Skin epidermis (tissue), 12 donors: ENCODE measurements around the gene EVC2.
A peak's percentile ranks its signal among the peaks of the same experiment; 100 is the strongest.

ENCODE experiments used
- H3K27ac ChIP-seq, 21 experiments: fragments of 200-600 bp; sonication (generic) in 11 of 21; one replicate each; pipeline ENCODE4 v1.5.0; 2020; ENCODE audit warnings: mild to moderate bottlenecking in 3 of 21, inconsistent platforms in 2 of 21, moderate library complexity in 2 of 21
- H3K4me3 ChIP-seq, 7 experiments: fragments of 200-600 bp; sonication (generic) in 2 of 7; one replicate each; pipeline ENCODE4 v1.5.0; 2020; ENCODE audit warnings: inconsistent platforms in 2 of 7, mild to moderate bottlenecking in 2 of 7, moderate library complexity in 1 of 7

EVC2 gene, protein sequence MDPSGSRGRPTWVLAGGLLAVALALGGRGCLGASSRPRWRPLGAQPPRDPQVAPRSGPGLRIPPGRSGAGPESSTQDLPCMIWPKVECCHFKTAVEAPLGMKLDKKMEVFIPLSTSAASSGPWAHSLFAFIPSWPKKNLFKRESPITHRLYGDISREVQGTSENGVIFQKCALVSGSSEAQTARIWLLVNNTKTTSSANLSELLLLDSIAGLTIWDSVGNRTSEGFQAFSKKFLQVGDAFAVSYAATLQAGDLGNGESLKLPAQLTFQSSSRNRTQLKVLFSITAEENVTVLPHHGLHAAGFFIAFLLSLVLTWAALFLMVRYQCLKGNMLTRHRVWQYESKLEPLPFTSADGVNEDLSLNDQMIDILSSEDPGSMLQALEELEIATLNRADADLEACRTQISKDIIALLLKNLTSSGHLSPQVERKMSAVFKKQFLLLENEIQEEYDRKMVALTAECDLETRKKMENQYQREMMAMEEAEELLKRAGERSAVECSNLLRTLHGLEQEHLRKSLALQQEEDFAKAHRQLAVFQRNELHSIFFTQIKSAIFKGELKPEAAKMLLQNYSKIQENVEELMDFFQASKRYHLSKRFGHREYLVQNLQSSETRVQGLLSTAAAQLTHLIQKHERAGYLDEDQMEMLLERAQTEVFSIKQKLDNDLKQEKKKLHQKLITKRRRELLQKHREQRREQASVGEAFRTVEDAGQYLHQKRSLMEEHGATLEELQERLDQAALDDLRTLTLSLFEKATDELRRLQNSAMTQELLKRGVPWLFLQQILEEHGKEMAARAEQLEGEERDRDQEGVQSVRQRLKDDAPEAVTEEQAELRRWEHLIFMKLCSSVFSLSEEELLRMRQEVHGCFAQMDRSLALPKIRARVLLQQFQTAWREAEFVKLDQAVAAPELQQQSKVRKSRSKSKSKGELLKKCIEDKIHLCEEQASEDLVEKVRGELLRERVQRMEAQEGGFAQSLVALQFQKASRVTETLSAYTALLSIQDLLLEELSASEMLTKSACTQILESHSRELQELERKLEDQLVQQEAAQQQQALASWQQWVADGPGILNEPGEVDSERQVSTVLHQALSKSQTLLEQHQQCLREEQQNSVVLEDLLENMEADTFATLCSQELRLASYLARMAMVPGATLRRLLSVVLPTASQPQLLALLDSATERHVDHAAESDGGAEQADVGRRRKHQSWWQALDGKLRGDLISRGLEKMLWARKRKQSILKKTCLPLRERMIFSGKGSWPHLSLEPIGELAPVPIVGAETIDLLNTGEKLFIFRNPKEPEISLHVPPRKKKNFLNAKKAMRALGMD

DNA sequence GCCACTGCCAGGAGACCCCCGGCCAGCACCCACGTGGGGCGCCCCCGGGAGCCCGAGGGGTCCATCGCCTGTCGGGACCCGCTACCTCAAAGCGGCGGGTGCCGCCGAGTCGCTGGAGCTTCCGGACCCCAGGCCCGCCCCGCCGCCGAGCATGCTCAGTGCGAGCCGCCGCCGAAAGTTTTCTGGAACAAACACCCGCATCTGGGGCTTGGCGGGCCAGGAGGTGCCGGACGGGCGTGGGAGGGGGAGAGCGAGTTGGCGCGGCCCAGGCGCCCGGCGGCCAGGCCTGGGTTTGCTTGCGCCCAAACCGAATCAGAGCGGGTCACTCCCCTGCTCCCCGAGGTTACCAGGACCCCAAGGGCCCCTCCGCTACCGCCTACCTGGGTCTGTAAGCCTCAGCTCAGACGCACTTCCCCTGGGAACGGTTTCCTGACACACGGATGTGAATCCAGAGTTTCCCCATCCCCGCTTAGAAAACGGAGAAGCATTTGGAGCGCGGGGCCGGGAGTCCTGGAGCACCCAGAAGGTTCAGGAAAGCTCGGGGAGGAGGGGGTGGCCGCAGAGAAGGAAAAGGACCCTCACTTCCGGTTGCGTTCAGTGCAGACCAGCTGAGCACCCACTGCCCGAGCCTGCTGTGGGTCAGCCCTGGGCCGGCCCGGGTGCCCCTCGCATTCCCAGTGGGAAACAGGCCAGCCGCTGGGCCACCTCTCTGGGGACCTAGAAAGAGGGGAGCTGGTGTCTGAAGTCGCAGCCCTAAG, at the start of gene EVC2:
EVC2 (minus strand) TSS at position 111 of the 758 bp plus-strand sequence; CDS start at position 65, 46 bp downstream.
- peak within 1 kb of the TSS in 19 of 21 experiments; percentile 39 to 93 (median 79) for H3K27ac ChIP-seq

DNA sequence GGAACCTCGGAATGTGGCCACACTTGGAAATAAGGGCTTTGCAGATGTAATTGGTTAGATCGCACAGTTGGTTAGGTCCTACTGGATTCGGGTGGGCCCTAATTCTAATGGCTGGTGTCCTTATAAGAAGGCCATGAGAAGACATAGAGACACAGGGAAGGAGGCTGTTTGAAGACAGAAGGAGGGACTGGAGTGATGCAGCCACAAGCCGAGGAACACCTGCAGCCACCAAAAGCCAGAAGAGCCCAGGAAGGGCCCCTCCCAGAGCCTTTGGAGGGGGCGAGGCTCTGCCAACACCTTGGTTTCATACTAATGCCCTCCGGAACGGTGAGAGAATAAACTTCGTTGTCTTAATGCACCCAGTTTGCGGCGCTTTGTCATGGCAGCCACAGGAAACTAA, 49.6 kb upstream of the EVC2 start:
- Histone ChIP-seq H3K27ac (peak overlapping the region in 13 of 21 experiments; percentile 6 to 80 (median 66)), H3K4me3 (no peak overlapping the region)

More for the DNA sequence above, at the start of gene EVC2:
- peak within 1 kb of the TSS; percentile 46 to 69 (median 55) for H3K4me3 ChIP-seq

DNA sequence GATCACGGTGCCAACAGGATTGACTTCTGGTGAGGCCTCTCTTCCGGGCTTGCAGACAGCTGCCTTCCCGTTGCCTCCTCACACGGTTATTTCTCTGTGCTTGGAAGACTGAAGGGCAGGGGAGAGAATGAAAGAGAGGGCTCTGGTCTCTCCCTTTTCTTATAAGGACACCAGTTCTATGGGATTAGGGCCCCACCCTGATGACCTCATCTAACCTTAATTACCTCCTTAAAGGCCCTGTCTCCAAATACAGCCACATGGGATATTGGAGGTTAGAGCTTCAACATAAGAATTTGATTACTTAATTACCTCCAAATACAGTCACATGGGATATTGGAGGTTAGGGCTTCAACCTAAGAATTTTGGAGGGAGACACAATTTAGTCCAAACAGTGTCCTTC, 49.2 kb upstream of the EVC2 start:
- Histone ChIP-seq H3K4me3 (no peak overlapping the region), H3K27ac (peak overlapping the region in 9 of 21 experiments; percentile 64 to 80 (median 71))

DNA sequence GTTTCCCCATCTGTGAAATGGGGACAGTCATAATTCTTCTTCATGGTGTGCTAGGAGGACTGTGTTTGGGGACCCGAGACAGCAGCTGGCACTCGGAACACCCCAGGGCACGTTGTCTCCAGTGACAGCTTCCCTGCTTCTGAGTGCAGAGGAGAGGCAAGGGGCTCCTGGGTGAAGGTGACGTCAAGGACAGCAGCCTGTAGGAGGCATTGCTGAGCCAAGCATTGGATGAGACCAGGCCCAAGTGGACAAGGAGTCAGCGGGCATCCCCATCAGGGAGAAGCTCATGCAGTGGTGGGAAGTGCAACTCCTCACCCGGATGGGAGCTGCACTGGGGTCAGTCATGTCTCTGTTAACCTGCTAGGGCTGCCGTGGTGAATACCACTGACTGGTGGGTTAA, 48.7 kb upstream of the EVC2 start:
- Histone ChIP-seq H3K4me3 (no peak overlapping the region), H3K27ac (peak overlapping the region in 2 of 21 experiments; percentile 66 to 80)

DNA sequence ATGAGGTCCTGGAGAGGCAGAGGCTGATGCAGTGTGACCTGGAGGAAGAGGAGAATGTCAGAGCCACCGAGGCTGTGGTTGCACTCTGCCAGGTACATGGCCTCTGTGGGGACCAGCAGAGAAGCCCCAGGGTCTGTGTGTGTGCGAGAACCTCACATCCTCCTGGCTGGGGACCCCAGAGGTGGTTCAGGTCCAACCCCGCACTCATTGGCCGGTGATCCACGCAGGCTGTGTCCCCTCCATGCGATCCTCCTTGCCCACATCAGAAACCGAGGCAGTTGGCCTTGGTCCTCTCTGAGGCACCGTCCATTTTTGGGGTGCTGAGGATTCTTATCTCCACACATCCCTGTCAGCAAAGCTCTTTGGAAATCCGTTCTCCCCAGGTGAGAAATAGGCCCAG, 47.9 kb upstream of the EVC2 start:
- no peak overlapping the region for H3K4me3 ChIP-seq
- no peak overlapping the region for H3K27ac ChIP-seq

DNA sequence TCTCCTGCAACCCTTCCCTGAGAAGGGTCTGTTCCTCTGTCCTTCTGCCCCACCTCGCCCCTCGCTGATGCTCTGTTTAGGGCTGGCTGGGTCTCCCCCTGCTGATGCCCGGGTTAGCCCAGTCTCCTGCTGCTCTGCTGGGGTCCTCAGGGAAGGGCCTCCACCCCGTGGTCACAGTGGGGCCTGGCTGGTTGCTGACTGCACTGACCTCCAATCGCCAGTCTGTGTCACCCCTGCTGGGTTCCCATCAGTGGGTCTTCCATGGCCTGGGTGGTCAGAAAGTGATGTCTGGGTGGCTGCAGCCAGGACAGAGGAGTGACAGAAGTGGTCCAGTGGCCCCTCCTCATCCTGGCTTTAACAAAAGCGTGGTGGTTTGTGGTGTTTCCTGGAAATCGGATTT, 47.3 kb upstream of the EVC2 start:
- no peak overlapping the region for H3K4me3 ChIP-seq
- peak overlapping the region in 1 of 21 experiments; percentile 31 for H3K27ac ChIP-seq

DNA sequence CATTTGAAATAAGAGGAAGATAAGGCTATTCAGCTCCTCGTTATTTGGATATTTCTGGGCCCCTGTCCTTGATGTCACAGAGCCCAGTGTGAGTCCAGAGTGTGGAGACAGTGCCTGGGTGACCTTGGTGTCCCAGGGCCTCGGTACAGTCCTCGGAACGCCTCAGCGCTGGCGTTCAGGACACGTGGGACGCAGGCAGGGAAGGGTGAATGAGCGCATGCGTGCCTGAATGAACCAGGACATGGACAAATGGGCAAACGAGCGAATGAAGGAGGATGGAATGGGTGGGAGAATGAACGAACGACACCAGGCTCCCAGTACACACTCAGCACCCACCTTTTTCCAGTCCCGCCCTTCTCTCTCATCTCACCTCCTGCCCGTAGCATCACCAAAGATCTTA, 46.8 kb upstream of the EVC2 start:
- H3K4me3 ChIP-seq: no peak overlapping the region

DNA sequence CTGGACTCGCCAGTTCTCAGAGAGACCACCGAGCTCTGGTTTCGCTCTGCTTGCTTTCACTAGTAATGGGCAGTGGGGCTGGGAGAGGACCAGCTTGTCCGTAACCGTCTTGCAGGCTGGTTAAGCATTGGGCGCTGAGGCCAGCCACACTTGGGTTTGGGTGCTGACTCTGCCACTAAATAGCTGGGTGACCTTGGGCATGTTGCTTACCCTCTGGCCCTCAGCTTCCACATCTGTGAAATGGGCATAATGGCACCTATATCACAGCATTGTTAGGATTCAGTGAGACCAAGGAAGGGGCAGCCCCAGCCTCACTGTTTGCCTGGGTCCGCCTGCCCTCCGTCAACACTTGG, 46.1 kb upstream of the EVC2 start:
- Histone ChIP-seq H3K27ac (peak overlapping the region in 7 of 21 experiments; percentile 19 to 61 (median 33)), H3K4me3 (no peak overlapping the region)

More for the DNA sequence above, 46.8 kb upstream of the EVC2 start:
- peak overlapping the region in 1 of 21 experiments; percentile 31 for H3K27ac ChIP-seq

DNA sequence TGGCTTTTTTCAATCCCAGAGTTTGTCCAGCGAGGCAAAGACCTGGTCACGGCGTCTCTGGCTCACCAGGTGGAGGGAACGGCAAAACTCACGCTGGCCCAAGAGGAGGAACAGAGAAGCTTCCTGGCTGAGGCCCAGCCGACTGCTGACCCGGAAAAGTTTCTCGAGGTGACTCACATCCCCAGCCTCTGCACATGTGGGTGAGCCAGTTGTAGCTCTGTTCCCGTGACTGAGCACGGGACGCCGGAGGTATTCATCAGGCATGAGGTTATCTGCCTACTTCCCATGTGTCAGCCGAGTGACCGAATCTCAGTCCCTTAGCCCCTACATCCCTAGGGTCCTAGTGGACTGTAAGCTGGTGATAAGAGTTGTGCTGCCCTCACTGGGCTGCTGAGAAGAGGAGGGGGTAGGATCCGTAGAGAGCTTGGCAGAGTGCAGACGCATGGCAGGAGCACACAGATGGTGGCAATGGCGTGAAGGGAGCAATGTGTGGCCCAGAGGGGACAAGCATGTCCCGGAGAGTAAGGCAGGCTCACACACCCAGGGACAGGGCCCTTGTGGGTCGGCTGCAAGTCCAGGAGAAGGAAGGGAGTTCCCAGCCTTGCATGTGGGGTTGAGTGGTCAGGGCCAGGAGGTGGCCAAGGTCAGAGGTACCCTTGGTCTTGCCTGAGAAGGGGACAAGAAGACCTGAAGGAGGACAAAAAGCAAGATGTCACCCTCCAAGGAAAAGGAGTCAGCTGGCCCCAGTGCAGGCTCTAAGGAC, 45.6 kb upstream of the EVC2 start:
- H3K4me3 ChIP-seq: no peak overlapping the region

DNA sequence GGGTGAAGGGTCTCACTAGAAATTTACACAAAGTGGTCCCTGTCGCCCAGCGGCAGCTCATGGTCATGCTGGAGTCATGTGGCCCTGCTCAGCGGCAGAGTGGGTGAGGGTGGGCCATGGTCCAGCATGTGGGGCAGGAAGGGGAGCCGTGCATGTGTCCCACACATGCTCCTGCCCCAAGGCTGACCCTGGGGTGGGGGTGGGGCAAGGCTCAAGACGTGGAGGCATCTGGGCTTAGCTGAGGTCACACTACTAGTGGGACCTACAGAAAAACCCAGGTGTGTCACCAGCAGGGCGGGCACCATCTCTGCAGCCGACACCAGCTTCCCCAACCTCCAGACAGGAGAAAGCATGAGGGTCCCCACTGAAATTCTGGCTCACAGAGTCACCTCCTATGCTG, 45.0 kb upstream of the EVC2 start:
- Histone ChIP-seq H3K4me3 (no peak overlapping the region), H3K27ac (peak overlapping the region in 6 of 21 experiments; percentile 16 to 61 (median 36))

More for the DNA sequence above, 45.6 kb upstream of the EVC2 start:
- peak overlapping the region in 8 of 21 experiments; percentile 19 to 61 (median 38) for H3K27ac ChIP-seq

DNA sequence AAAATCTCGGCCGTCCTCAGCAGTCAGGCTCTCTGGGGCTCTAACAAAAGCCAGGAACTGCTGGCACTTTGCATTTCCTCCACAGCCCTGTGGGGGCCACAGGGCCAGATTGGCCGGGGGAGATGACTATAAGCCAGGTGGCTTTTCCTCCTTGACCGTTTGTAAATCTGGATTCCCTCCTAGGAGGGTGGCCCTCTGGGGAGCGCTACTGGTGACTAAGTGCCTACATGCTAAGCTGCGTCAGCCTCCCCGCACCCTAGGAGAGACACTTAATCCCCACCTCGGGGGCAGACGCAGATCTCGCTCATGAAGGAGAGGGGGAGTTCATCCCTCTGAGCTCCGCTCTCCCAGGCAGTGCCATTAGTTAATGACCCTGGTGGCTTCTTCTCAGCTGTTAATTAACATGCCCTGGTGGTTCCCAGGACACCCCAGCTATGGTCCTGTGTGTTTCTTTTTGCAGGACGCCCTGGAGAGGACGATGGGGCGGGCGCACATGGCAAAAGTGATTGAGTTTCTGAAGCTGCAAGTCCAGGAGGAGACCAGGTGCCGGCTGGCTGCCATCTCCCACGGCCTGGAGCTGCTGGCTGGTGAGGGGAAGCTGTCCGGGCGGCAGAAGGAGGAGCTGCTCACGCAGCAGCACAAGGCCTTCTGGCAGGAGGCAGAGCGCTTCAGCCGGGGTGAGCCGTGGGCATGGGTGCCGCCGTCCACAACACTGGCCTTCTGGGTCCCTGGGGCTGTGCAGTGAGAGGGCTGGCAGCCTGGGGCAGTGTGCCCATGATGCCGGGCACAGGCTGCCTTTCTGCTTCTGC, 44.2 kb upstream of the EVC2 start:
- Histone ChIP-seq H3K4me3 (no peak overlapping the region), H3K27ac (peak overlapping the region in 4 of 21 experiments; percentile 3 to 61 (median 38))

DNA sequence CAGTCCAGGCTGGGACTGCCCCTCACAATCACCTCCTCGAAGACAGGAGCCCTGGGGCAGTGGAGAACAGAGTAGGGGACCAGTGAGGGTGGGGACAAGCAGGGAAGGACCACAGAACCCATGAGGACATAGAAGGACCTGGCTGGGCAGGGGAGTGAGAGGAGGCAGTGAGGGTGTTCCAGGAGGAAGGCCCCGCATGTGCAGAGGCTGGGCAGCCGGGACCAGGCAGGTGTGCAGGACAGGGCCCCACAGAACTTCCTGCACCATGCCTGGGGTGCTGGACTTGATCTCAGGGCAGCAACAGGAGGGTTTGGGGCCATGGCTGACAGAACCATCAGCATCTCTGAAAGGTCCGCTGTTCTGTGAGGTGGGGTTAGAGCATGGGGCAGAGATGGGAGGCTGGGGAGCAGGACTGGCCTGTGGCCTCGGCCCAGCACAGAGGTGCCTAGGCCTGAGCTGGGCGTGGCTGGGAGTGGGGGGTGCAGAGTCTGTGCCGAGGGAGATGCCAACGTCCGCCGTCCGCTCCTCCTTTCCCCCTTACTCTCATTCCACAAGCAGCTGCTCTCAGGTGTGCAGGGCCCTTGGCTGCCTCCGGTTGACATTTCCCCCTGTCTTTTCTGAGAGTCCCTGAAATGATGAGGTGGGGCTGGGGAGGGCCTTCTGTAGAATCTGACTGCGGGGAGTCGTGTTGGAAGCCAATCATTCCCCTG, 43.5 kb upstream of the EVC2 start:
- Histone ChIP-seq H3K4me3 (no peak overlapping the region), H3K27ac (peak overlapping the region in 7 of 21 experiments; percentile 3 to 63 (median 42))

DNA sequence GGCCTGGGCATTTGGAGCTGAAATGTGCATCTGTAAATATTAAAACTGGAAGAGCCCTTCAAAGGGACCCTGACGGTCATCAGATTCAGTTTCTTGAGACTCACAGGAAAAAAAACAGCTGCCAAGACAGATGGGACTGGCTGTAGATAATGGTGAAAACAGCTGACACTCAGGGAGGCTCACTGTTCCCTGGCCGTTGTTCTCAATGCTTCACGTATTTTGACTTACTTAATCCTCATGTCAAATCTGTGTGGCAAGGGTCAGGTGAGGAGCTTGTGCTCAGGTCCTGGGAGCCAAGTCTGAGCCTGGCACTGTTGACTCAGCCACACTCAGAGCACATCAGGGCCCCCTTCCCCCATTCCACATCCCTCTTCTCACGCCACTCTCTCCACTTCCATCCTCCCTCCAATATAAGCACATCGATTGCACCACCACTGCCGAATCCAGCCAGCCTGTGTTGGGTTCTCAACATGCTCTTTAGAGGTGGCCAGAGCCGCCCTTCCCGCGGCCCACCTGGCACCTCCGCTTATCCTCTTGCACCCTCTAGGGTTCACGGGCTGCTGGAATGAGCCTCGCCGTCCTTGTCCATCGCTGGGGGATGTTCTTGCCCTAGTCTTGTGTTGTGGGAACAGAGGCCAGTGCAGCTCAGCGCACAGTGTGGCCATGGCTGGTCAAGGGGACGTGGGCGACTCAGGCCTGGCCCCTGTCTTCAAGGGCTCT, 42.7 kb upstream of the EVC2 start:
- Histone ChIP-seq H3K27ac (peak overlapping the region in 8 of 21 experiments; percentile 3 to 63 (median 32)), H3K4me3 (no peak overlapping the region)

DNA sequence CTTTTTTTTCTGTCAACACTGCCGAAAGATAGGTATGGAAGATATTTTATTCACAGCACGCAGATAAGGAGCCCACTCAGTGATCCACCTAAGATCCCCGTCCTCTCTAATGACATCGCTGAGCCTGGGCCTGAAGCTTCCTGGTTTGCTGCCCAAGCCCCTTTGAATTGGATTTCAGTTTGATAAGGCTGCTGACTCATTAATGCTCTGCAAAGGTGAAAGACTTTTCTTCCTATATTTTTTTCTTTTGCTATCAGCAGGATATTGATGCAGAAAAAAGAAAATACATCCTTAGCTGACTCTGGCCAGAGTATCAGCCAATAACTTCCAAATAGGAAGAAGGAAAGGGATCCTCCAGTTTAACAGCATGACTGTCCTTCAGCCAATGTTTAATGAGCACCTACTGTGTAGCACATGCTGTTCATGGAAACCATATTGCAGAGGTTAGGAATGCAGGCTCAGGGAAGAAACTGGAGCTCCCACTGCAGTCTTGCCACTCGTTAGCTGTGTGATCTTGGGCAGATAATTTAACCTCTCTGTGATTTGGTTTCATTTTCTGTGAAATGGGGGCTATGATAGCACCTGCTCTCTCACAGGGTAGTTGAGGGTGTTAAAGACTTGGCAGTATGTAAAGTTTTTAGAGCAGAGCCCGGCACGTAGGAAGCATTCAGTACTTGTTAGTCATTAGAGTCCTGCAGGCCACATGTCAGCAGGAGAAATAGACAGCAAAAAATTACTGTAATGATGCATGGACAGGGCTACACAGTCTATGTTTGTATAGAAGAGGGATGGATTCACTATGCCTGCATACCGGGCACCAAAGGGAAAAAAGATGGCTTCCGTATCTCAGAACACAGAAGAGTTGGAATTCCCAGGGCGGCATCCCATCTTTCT, 41.9 kb upstream of the EVC2 start:
- H3K4me3 ChIP-seq: no peak overlapping the region
- peak overlapping the region in 7 of 21 experiments; percentile 2 to 61 (median 49) for H3K27ac ChIP-seq

DNA sequence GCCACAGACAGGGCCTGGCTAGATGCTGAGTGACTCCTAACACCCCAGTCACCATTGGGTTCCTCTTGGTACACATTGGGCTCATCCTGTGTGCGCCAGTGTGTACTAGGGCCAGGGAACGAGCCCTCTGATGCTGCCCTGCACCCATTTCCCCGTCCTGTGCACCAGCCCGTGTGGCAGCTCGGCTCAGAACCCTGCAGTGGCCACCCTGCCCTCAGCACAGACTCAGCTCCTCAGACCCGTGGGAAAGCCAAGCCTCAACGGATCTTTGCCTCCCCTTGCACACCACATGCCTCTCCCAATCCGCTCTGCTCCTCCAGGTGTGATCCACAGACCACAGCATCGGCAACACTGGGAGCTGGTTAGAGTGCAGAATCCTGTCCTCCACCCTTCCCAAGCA, 41.2 kb upstream of the EVC2 start:
- Histone ChIP-seq H3K4me3 (no peak overlapping the region), H3K27ac (peak overlapping the region in 7 of 21 experiments; percentile 1 to 53 (median 43))
